Astrocyte (in vitro differentiated cells and primary cell): ENCODE results near the gene SLC13A5. TPM values are rescaled to one million over a fixed set of nuclear protein-coding genes. Genes with fewer than 3 reads are reported as not detected.
A peak's percentile ranks its signal among the peaks of the same experiment; 100 is the strongest.

Experiments used
- DNase-seq: peaks from one replicate; pipeline ENCODE4 v3.0.0-alpha.2; 2010; ENCODE audit warnings: low read depth
- FAIRE-seq: peaks from 2 replicates; lab custom pipeline; 2011; peaks lifted over from hg19 to GRCh38; lab: Jason Lieb, UNC
- H2AFZ ChIP-seq: 2 replicates; pipeline ENCODE4 v1.6.0; 2012; ENCODE audit warnings: low read depth, low read length, inconsistent platforms
- H3K27ac ChIP-seq: 2 replicates; pipeline ENCODE4 v1.5.1; 2011; ENCODE audit warnings: low read depth, low read length, inconsistent platforms
- H3K27me3 ChIP-seq: 2 replicates; pipeline ENCODE4 v1.6.0; 2011; ENCODE audit warnings: low read length, inconsistent platforms; ENCODE audit not compliant: insufficient read depth
- H3K36me3 ChIP-seq: 2 replicates; pipeline ENCODE4 v1.5.1; 2011; ENCODE audit warnings: low read length, inconsistent platforms; ENCODE audit not compliant: insufficient read depth
- H3K4me1 ChIP-seq: 2 replicates; pipeline ENCODE4 v1.5.1; 2011; ENCODE audit warnings: low read length, inconsistent platforms; ENCODE audit not compliant: insufficient read depth
- H3K4me2 ChIP-seq: 2 replicates; pipeline ENCODE4 v1.6.0; 2012; ENCODE audit warnings: low read length, inconsistent platforms
- H3K4me3 ChIP-seq: 2 replicates; pipeline ENCODE4 v1.5.1; 2011; ENCODE audit warnings: low read depth, mild to moderate bottlenecking, low read length, inconsistent platforms; ENCODE audit not compliant: insufficient read depth
- H3K79me2 ChIP-seq: 2 replicates; pipeline ENCODE4 v1.6.0; 2012; ENCODE audit warnings: mild to moderate bottlenecking, low read length, inconsistent platforms; ENCODE audit not compliant: insufficient read depth
- H3K9ac ChIP-seq: 2 replicates; pipeline ENCODE4 v1.6.0; 2012; ENCODE audit warnings: mild to moderate bottlenecking, low read length, inconsistent platforms
- H3K9me3 ChIP-seq: 2 replicates; pipeline ENCODE4 v1.5.1; 2012; ENCODE audit warnings: low read depth, mild to moderate bottlenecking, low read length, inconsistent platforms; ENCODE audit not compliant: insufficient read depth
- H4K20me1 ChIP-seq: 2 replicates; pipeline ENCODE4 v1.6.0; 2012; ENCODE audit warnings: low read length, inconsistent platforms; ENCODE audit not compliant: insufficient read depth
- H3K27ac Mint-ChIP-seq: one replicate; pipeline ENCODE4 v1.8.0; 2021; ENCODE audit warnings: mild to moderate bottlenecking, mixed read lengths; ENCODE audit not compliant: unreplicated experiment
- H3K27me3 Mint-ChIP-seq: one replicate; pipeline ENCODE4 v1.8.0; 2021; ENCODE audit warnings: low read depth, mixed read lengths; ENCODE audit not compliant: unreplicated experiment
- H3K36me3 Mint-ChIP-seq: one replicate; pipeline ENCODE4 v1.8.0; 2021; ENCODE audit warnings: low read depth, mixed read lengths; ENCODE audit not compliant: unreplicated experiment
- H3K4me1 Mint-ChIP-seq: one replicate; pipeline ENCODE4 v1.8.0; 2021; ENCODE audit warnings: low read depth, mixed read lengths; ENCODE audit not compliant: unreplicated experiment
- H3K4me3 Mint-ChIP-seq: one replicate; pipeline ENCODE4 v1.8.0; 2021; ENCODE audit warnings: mild to moderate bottlenecking, moderate library complexity, mixed read lengths; ENCODE audit not compliant: unreplicated experiment
- H3K9me3 Mint-ChIP-seq: one replicate; pipeline ENCODE4 v1.8.0; 2021; ENCODE audit warnings: mild to moderate bottlenecking, mixed read lengths; ENCODE audit not compliant: unreplicated experiment
- CTCF ChIP-seq: IDR thresholded peaks from 2 replicates; pipeline ENCODE4 v1.5.1; 2011; ENCODE audit warnings: low read depth, mild to moderate bottlenecking, inconsistent platforms, low read length, moderate library complexity; ENCODE audit not compliant: insufficient read depth
- EZH2 ChIP-seq: IDR thresholded peaks from 2 replicates; pipeline ENCODE4 v1.6.1; 2012; ENCODE audit warnings: mild to moderate bottlenecking, low read length, inconsistent platforms; ENCODE audit not compliant: insufficient read depth
- total RNA-seq: library from RNA; stranded (reverse); gene quantifications from 2 replicates; pipeline ENCODE4 v1.2.1, GENCODE V29; 2021

The SLC13A5 gene
- total RNA-seq, 1 donor from 2014 or later = 6.9 TPM

DNA sequence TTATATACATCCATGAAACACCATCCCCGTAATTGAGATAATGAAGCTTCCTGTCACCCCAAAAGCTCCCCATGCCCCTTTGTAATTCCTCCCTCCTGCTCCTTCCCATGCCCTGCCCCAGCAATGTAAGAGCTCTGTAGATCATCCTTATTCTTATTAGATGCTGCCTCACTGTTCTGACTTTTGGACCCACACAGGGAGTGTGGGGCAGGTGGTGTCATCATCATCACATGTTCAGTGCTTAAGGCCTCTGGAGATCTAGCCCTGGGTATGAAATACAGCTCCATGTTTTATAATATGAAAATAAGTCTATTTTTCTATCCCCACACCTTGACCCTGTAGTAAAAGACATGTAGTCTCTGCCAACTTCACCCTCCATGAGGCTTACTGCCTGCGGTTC is 44.6 kb upstream of the SLC13A5 start:
- no peak for FAIRE-seq
- H3K9ac ChIP-seq = no peak overlapping the region
- H3K4me1 ChIP-seq = peaks cover 12% of the 10 kb centered on the region
- Mint-ChIP-seq H3K9me3 (peaks cover 7% of the 10 kb centered on the region), H3K4me3 (peak overlapping the region; percentile 52), H3K36me3 (peaks cover 41% of the 10 kb centered on the region), H3K27ac (no peak overlapping the region), H3K4me1 (peaks cover 51% of the 10 kb centered on the region), H3K27me3 (no peaks in the 10 kb centered on the region)
- no peaks in the 10 kb centered on the region for H4K20me1 ChIP-seq
- H3K36me3 ChIP-seq = no peaks in the 10 kb centered on the region
- no peaks in the 10 kb centered on the region for H3K27me3 ChIP-seq
- H2AFZ ChIP-seq = no peak overlapping the region
- no peaks in the 10 kb centered on the region for H3K9me3 ChIP-seq
- no peak overlapping the region for H3K4me3 ChIP-seq
- no peak overlapping the region for H3K4me2 ChIP-seq
- no peaks in the 10 kb centered on the region for H3K79me2 ChIP-seq
- DNase-seq = no peak
- H3K27ac ChIP-seq = no peak overlapping the region
- TF ChIP-seq CTCF = no peak
- TF ChIP-seq EZH2 = no peak

- FAIRE-seq (no peak), DNase-seq (no peak)
- TF ChIP-seq CTCF = no peak
- TF ChIP-seq EZH2 = no peak
- Histone ChIP-seq H3K9ac (no peak overlapping the region), H4K20me1 (no peaks in the 10 kb centered on the region), H2AFZ (no peak overlapping the region), H3K79me2 (no peaks in the 10 kb centered on the region), H3K4me2 (no peak overlapping the region), H3K27ac (no peak overlapping the region), H3K27me3 (no peaks in the 10 kb centered on the region), H3K9me3 (no peaks in the 10 kb centered on the region), H3K36me3 (no peaks in the 10 kb centered on the region), H3K4me3 (no peak overlapping the region), H3K4me1 (peaks cover 22% of the 10 kb centered on the region)
- Mint-ChIP-seq H3K27ac (peak overlapping the region; percentile 99), H3K9me3 (peaks cover 7% of the 10 kb centered on the region), H3K36me3 (peaks cover 35% of the 10 kb centered on the region), H3K4me1 (peaks cover 60% of the 10 kb centered on the region), H3K27me3 (no peaks in the 10 kb centered on the region), H3K4me3 (peak overlapping the region; percentile 85)
Measured at GRCh38 chr17:6756425-6757031, 43.4 kb upstream of the SLC13A5 start.

GRCh38 chr17:6755731-6756184 is 42.6 kb upstream of the SLC13A5 start, which contains the start of gene XAF1:
XAF1 (plus strand) TSS chr17:6756046; CDS start chr17:6756079, 33 bp downstream.
- Histone ChIP-seq H3K9ac (no peak within 1 kb of the TSS), H3K4me2 (peak within 1 kb of the TSS; percentile 34), H3K79me2 (no peaks in the 10 kb centered on the region), H3K27me3 (no peaks in the 10 kb centered on the region), H3K9me3 (no peaks in the 10 kb centered on the region), H3K36me3 (no peaks in the 10 kb centered on the region), H4K20me1 (no peaks in the 10 kb centered on the region), H3K4me3 (no peak within 1 kb of the TSS), H2AFZ (peak within 1 kb of the TSS; percentile 45), H3K4me1 (peaks cover 22% of the 10 kb centered on the region), H3K27ac (no peak within 1 kb of the TSS)
- Mint-ChIP-seq H3K27ac (peak within 1 kb of the TSS; percentile 99), H3K36me3 (peaks cover 30% of the 10 kb centered on the region), H3K4me1 (peaks cover 60% of the 10 kb centered on the region), H3K27me3 (no peaks in the 10 kb centered on the region), H3K4me3 (peak within 1 kb of the TSS; percentile 85), H3K9me3 (peaks cover 7% of the 10 kb centered on the region)
- no peak for TF ChIP-seq EZH2
- no peak for TF ChIP-seq CTCF
- DNase-seq (no peak), FAIRE-seq (no peak)
